GM21528 (cell line): ENCODE measurements around the gene CRB3.

ENCODE experiments used
- ATAC-seq: cut with Tn5 transposase; IDR thresholded peaks from one replicate; pipeline ENCODE4 v1.9.1; 2021; ENCODE audit warnings: mild to moderate bottlenecking, moderate library complexity; ENCODE audit not compliant: unreplicated experiment, low FRiP score

The CRB3 gene

GRCh38 chr19:6465006-6465405, 935 bp downstream of the CRB3 start:
- ATAC-seq, result no peak

- no peak for ATAC-seq
Measured at GRCh38 chr19:6465663-6466062, 1.6 kb downstream of the CRB3 start.

GRCh38 chr19:6466526-6467248, 2.6 kb downstream of the CRB3 start:
- ATAC-seq, result no peak

GRCh38 chr19:6467384-6467783, 3.3 kb downstream of the CRB3 start:
- no peak for ATAC-seq

GRCh38 chr19:6470173-6470572, 6.1 kb downstream of the CRB3 start:
- ATAC-seq, result no peak

GRCh38 chr19:6471076-6471475, 7.0 kb downstream of the CRB3 start:
- no peak for ATAC-seq

- no peak for ATAC-seq
Measured at GRCh38 chr19:6472713-6473112, 8.6 kb downstream of the CRB3 start.

GRCh38 chr19:6473647-6474046, 9.6 kb downstream of the CRB3 start:
- ATAC-seq, result no peak

- no peak for ATAC-seq
Measured at GRCh38 chr19:6475321-6476108, 11.4 kb downstream of the CRB3 start.

- ATAC-seq, result no peak
Measured at GRCh38 chr19:6476155-6476895, 12.3 kb downstream of the CRB3 start.

GRCh38 chr19:6476896-6477431, 12.9 kb downstream of the CRB3 start:
- ATAC-seq, result no peak

GRCh38 chr19:6478815-6479214, 14.7 kb downstream of the CRB3 start:
- no peak for ATAC-seq

GRCh38 chr19:6479836-6480398, 15.8 kb downstream of the CRB3 start:
- ATAC-seq, result no peak

GRCh38 chr19:6480848-6481415, 16.9 kb downstream of the CRB3 start:
- ATAC-seq, result peak; percentile 30

- ATAC-seq, result peak; percentile 54
Measured at GRCh38 chr19:6481541-6482342, 17.7 kb downstream of the CRB3 start, which contains the start of gene DENND1C. Gene DENND1C (minus strand): TSS chr19:6481787. CDS start chr19:6481695, 92 bp downstream.

- ATAC-seq, result no peak
Measured at GRCh38 chr19:6482343-6482686, 18.2 kb downstream of the CRB3 start.

- ATAC-seq, result no peak
Measured at GRCh38 chr19:6483235-6483634, 19.2 kb downstream of the CRB3 start.

- no peak for ATAC-seq
Measured at GRCh38 chr19:6484230-6484629, 20.2 kb downstream of the CRB3 start.

GRCh38 chr19:6484831-6485230, 20.8 kb downstream of the CRB3 start:
- no peak for ATAC-seq
